ENCODE measurements around the gene C3orf52. TPM values are rescaled to one million over a fixed set of nuclear protein-coding genes. Genes with fewer than 3 reads are reported as not detected.

Gene C3orf52
- total and polyA plus RNA-seq, 10 of the 15 experiments (the other 5 are each of a cell fraction or from before 2014, with no cell fraction given): 0.15 to 1.9 (median 0.73) TPM

GRCh38 chr3:112132975-112133448 is 46.8 kb downstream of the C3orf52 start, which contains the start of gene GCSAM (continued):
- TF ChIP-seq SKIL (IDR thresholded peaks at IDR 0.05; ENCODE audit: low read depth, poor library complexity, severe bottlenecking) (peak; percentile 80), SMAD1 (IDR thresholded peaks at IDR 0.05; ENCODE audit: low read depth, partially characterized antibody) (peak; percentile 99), JUND (IDR thresholded peaks at IDR 0.05; ENCODE audit: low read depth, low read length) (no peak), HDGF (IDR thresholded peaks at IDR 0.05) (peak; percentile 76; the same call in 1 of the 2 replicates), ZZZ3 (IDR thresholded peaks at IDR 0.05; ENCODE audit: control insufficient read depth, insufficient read length, low read depth) (no peak), ASH2L (IDR thresholded peaks at IDR 0.05; ENCODE audit: borderline replicate concordance, low read depth) (no peak), ZNF384 (IDR thresholded peaks at IDR 0.05; ENCODE audit: borderline replicate concordance, low read depth, low read length) (no peak), ZBTB4 (CRISPR knock-in tag; IDR thresholded peaks at IDR 0.05) (no peak), DPF2 (IDR thresholded peaks at IDR 0.05) (peak; percentile 47; the same call in 1 of the 2 replicates), PBX3 (IDR thresholded peaks at IDR 0.05; ENCODE audit: insufficient replicate concordance, low read depth, low read length) (peak; percentile 35), RUNX3 (IDR thresholded peaks at IDR 0.05; ENCODE audit: low read length) (no peak)
